Type B pancreatic cell (in vitro differentiated cells): ENCODE results near the gene PHF12. TPM values are rescaled to one million over a fixed set of nuclear protein-coding genes. Genes with fewer than 3 reads are reported as not detected.

Source experiments
- DNase-seq: peaks from one replicate; pipeline ENCODE4 v3.0.0; 2021; ENCODE audit warnings: mixed read lengths; ENCODE audit not compliant: unreplicated experiment; ENCODE audit errors: extremely low spot score
- H3K27ac Mint-ChIP-seq: 2 replicates; pipeline ENCODE4 v1.8.0; 2021; ENCODE audit warnings: mild to moderate bottlenecking, mixed read lengths
- H3K27me3 Mint-ChIP-seq: 2 replicates; pipeline ENCODE4 v1.8.0; 2021; ENCODE audit warnings: mixed read lengths
- H3K36me3 Mint-ChIP-seq: 2 replicates; pipeline ENCODE4 v1.8.0; 2021; ENCODE audit warnings: mixed read lengths
- H3K4me1 Mint-ChIP-seq: one replicate; pipeline ENCODE4 v1.8.0; 2021; ENCODE audit warnings: mixed read lengths; ENCODE audit not compliant: unreplicated experiment
- H3K4me3 Mint-ChIP-seq: 2 replicates; pipeline ENCODE4 v1.8.0; 2021; ENCODE audit warnings: mild to moderate bottlenecking, mixed read lengths
- H3K9me3 Mint-ChIP-seq: 2 replicates; pipeline ENCODE4 v1.8.0; 2021; ENCODE audit warnings: mixed read lengths
- CTCF ChIP-seq: fragments of 200-600 bp; sonication (generic); conservative IDR thresholded peaks from 2 replicates; pipeline ENCODE4 v1.5.0; 2021; ENCODE audit warnings: antibody characterized with exemption, mild to moderate bottlenecking
- total RNA-seq: library from RNA; stranded (reverse); gene quantifications from 2 replicates; pipeline ENCODE4 v1.2.1, GENCODE V29; 2021; ENCODE audit warnings: low replicate concordance

Gene PHF12
- total RNA-seq, 1 donor from 2014 or later: 58.0 TPM

- DNase-seq: no peak
- no peak overlapping the region for H3K27ac Mint-ChIP-seq
- H3K27me3 Mint-ChIP-seq: no peaks in the 10 kb centered on the region
- H3K4me3 Mint-ChIP-seq: no peak overlapping the region
- TF ChIP-seq CTCF: no peak
- peaks cover 24% of the 10 kb centered on the region for H3K36me3 Mint-ChIP-seq
- H3K4me1 Mint-ChIP-seq: peaks cover 11% of the 10 kb centered on the region
- no peaks in the 10 kb centered on the region for H3K9me3 Mint-ChIP-seq
These were observed 23.3 kb downstream of the PHF12 start for GRCh38 chr17:28928061-28928460.

- no peak for TF ChIP-seq CTCF
- peaks cover 10% of the 10 kb centered on the region for H3K4me1 Mint-ChIP-seq
- no peak overlapping the region for H3K27ac Mint-ChIP-seq
- peaks cover 27% of the 10 kb centered on the region for H3K36me3 Mint-ChIP-seq
- H3K9me3 Mint-ChIP-seq: no peaks in the 10 kb centered on the region
- no peak overlapping the region for H3K4me3 Mint-ChIP-seq
- DNase-seq: no peak
- no peaks in the 10 kb centered on the region for H3K27me3 Mint-ChIP-seq
These were observed 24.5 kb downstream of the PHF12 start for GRCh38 chr17:28926786-28927185.

GRCh38 chr17:28926366-28926765 is 25.0 kb downstream of the PHF12 start:
- no peaks in the 10 kb centered on the region for H3K9me3 Mint-ChIP-seq
- no peak overlapping the region for H3K27ac Mint-ChIP-seq
- H3K36me3 Mint-ChIP-seq: peaks cover 27% of the 10 kb centered on the region
- H3K4me1 Mint-ChIP-seq: peaks cover 10% of the 10 kb centered on the region
- H3K27me3 Mint-ChIP-seq: no peaks in the 10 kb centered on the region
- no peak for TF ChIP-seq CTCF
- no peak for DNase-seq
- no peak overlapping the region for H3K4me3 Mint-ChIP-seq

- Mint-ChIP-seq H3K36me3 (peaks cover 27% of the 10 kb centered on the region), H3K9me3 (no peaks in the 10 kb centered on the region), H3K4me3 (no peak overlapping the region), H3K27ac (no peak overlapping the region), H3K4me1 (peaks cover 10% of the 10 kb centered on the region), H3K27me3 (no peaks in the 10 kb centered on the region)
- TF ChIP-seq CTCF: no peak
- no peak for DNase-seq
These were observed 25.4 kb downstream of the PHF12 start for GRCh38 chr17:28925912-28926365.

- Mint-ChIP-seq H3K4me1 (no peaks in the 10 kb centered on the region), H3K9me3 (no peaks in the 10 kb centered on the region), H3K36me3 (peaks cover 26% of the 10 kb centered on the region), H3K27me3 (no peaks in the 10 kb centered on the region), H3K4me3 (no peak overlapping the region), H3K27ac (no peak overlapping the region)
- DNase-seq: no peak
- TF ChIP-seq CTCF: no peak
These were observed 31.1 kb downstream of the PHF12 start for GRCh38 chr17:28920201-28920600.

- Mint-ChIP-seq H3K4me1 (no peaks in the 10 kb centered on the region), H3K36me3 (peaks cover 33% of the 10 kb centered on the region), H3K9me3 (no peaks in the 10 kb centered on the region), H3K27me3 (no peaks in the 10 kb centered on the region), H3K27ac (no peak overlapping the region), H3K4me3 (no peak overlapping the region)
- no peak for TF ChIP-seq CTCF
- no peak for DNase-seq
These were observed 33.0 kb downstream of the PHF12 start for GRCh38 chr17:28918295-28918694.
